HCT116 (cell line): ENCODE results near the gene IER5L. TPM values are rescaled to one million over a fixed set of nuclear protein-coding genes. Genes with fewer than 3 reads are reported as not detected.

Experiments used
- EZH2 ChIP-seq: fragments of 200-600 bp; sonication (generic); IDR thresholded peaks from 2 replicates; pipeline ENCODE4 v1.6.1; 2017; ENCODE audit warnings: antibody characterized with exemption, mixed run types
- EZH2phosphoT487 ChIP-seq: fragments of 200-600 bp; IDR thresholded peaks from 2 replicates; pipeline ENCODE4 v1.6.1; 2018; ENCODE audit warnings: antibody characterized with exemption, borderline replicate concordance
- FOSL1 ChIP-seq: IDR thresholded peaks from 2 replicates; pipeline ENCODE4 v1.6.1; 2012; ENCODE audit warnings: low read depth
- JUND ChIP-seq: IDR thresholded peaks from 2 replicates; pipeline ENCODE4 v1.6.1; 2012
- POLR2A ChIP-seq: IDR thresholded peaks from 2 replicates; pipeline ENCODE4 v1.7.0; 2011; ENCODE audit warnings: borderline replicate concordance; ENCODE audit not compliant: insufficient read depth, insufficient read length; ENCODE audit errors: extremely low read depth
- POLR2AphosphoS5 ChIP-seq: IDR thresholded peaks from 2 replicates; pipeline ENCODE4 v1.6.1; 2011; ENCODE audit warnings: mild to moderate bottlenecking, low read depth, low read length, moderate library complexity
- TCF7L2 ChIP-seq: IDR thresholded peaks from 2 replicates; pipeline ENCODE4 v1.7.0; 2011; ENCODE audit warnings: borderline replicate concordance, inconsistent platforms; ENCODE audit not compliant: insufficient read depth, insufficient read length; ENCODE audit errors: extremely low read depth
- YY1 ChIP-seq: IDR thresholded peaks from 2 replicates; pipeline ENCODE4 v1.6.1; 2011; ENCODE audit warnings: low read length, low read depth, moderate library complexity, mild to moderate bottlenecking; ENCODE audit not compliant: insufficient replicate concordance; ENCODE audit errors: extremely low read depth
- ZFX ChIP-seq: fragments of 450-650 bp; IDR thresholded peaks from 2 replicates; pipeline ENCODE4 v1.6.1; 2017
- ZNF274 ChIP-seq: fragments of 200-500 bp; sonication (Bioruptor generic); IDR thresholded peaks from 2 replicates; pipeline ENCODE4 v1.6.1; 2014; ENCODE audit warnings: mild to moderate bottlenecking, low read depth, low read length, inconsistent platforms
- total RNA-seq: library from RNA; stranded (reverse); gene quantifications from one replicate; pipeline ENCODE4 v1.2.1, GENCODE V29; 2021; ENCODE audit not compliant: unreplicated experiment
- TF ChIP-seq, protein P1 (sequence below), 3 experiments: fragments of 200-600 bp in 1 of 3; sonication (generic) in 1 of 3; IDR thresholded peaks in 2 of 3; conservative IDR thresholded peaks in 1 of 3; 2 replicates each; pipeline ENCODE4 v1.5.1; 2012 to 2017; ENCODE audit warnings: low read depth in 2 of 3, low read length in 2 of 3, antibody characterized with exemption in 1 of 3, borderline replicate concordance in 1 of 3, control low read depth in 1 of 3, mild to moderate bottlenecking in 1 of 3, mixed read lengths in 1 of 3, mixed run types in 1 of 3, moderate library complexity in 1 of 3; ENCODE audit not compliant: insufficient read depth in 1 of 3
- TF ChIP-seq, protein P2 (sequence below): IDR thresholded peaks from 2 replicates; pipeline ENCODE4 v1.6.1; 2012
- TF ChIP-seq, protein P3 (sequence below): IDR thresholded peaks from 2 replicates; pipeline ENCODE4 v1.6.1; 2012

Gene IER5L
- total RNA-seq, 1 experiment from 2014 or later = 195 TPM

DNA sequence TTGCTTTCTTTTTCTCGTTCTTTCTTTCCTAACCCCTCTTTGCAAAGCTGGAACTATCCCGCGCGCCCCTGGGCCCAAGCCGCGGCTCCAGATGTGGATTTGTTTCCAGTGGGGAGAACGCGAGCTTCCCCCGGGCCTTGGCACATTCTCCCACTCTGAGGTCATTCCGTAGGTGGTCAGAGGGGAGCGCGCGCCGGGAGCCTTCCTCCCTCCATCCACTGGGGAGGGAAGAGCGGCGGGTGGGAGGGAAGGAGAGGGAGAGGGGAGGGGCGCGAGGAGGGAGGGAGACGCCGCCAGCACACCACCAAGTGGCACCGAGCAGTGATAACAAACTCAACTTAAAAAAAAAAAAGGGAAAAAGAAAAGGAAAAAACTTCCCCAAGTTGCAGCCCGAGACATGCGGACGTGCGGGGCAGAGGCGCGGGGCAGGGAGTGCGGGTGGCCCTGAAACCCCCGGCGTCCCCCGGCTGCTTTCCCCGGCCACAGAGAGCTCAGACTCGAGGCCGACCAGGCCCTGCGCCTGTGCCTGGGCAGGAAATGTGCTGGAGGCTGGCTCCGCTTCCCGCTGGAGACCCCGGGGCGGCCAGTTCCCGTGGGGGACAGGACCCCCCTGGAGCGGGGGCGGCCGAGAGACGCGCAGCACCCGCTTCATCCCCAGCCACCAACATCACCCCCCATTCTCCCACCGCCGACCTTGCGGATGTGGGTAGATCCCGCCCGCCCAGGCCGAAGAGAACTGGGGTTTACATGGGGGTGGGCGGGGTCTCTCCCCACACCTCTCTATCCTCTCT, 3.1 kb downstream of the IER5L start (continued):
- TF ChIP-seq, protein P1, sequence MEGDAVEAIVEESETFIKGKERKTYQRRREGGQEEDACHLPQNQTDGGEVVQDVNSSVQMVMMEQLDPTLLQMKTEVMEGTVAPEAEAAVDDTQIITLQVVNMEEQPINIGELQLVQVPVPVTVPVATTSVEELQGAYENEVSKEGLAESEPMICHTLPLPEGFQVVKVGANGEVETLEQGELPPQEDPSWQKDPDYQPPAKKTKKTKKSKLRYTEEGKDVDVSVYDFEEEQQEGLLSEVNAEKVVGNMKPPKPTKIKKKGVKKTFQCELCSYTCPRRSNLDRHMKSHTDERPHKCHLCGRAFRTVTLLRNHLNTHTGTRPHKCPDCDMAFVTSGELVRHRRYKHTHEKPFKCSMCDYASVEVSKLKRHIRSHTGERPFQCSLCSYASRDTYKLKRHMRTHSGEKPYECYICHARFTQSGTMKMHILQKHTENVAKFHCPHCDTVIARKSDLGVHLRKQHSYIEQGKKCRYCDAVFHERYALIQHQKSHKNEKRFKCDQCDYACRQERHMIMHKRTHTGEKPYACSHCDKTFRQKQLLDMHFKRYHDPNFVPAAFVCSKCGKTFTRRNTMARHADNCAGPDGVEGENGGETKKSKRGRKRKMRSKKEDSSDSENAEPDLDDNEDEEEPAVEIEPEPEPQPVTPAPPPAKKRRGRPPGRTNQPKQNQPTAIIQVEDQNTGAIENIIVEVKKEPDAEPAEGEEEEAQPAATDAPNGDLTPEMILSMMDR (IDR thresholded peaks at IDR 0.05 in 2 of 3, conservative IDR thresholded peaks at IDR 0.05 in 1 of 3; ENCODE audit: borderline replicate concordance in 1 of 3, insufficient read depth in 1 of 3, low read depth in 2 of 3, low read length in 2 of 3) = peak in 1 of 3 experiments; percentile 4; a peak in 1 of 6 replicates
- no peak for TF ChIP-seq YY1
- TF ChIP-seq EZH2 = no peak
- TF ChIP-seq, protein P2, sequence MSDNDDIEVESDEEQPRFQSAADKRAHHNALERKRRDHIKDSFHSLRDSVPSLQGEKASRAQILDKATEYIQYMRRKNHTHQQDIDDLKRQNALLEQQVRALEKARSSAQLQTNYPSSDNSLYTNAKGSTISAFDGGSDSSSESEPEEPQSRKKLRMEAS = no peak
- TF ChIP-seq EZH2phosphoT487 = no peak
- peak; percentile 80 for TF ChIP-seq POLR2AphosphoS5
- no peak for TF ChIP-seq ZNF274
- no peak for TF ChIP-seq JUND
- peak; percentile 45 for TF ChIP-seq POLR2A
- no peak for TF ChIP-seq FOSL1
- peak; percentile 80; the same call in 1 of the 2 replicates for TF ChIP-seq ZFX
- TF ChIP-seq, protein P3, sequence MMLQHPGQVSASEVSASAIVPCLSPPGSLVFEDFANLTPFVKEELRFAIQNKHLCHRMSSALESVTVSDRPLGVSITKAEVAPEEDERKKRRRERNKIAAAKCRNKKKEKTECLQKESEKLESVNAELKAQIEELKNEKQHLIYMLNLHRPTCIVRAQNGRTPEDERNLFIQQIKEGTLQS = no peak
- TF ChIP-seq TCF7L2 = no peak
- TF ChIP-seq, all 23 proteins: peak for 4
